GM18868 (cell line): ENCODE results near the gene FARSA.
A peak's percentile ranks its signal among the peaks of the same experiment; 100 is the strongest.
"Not testable (repeated sequence)": the region's sequence is repeated elsewhere in the genome, so short reads cannot be mapped to it uniquely, and the experiment has no call there.

Experiments
- ATAC-seq: cut with Tn5 transposase; IDR thresholded peaks from one replicate; pipeline ENCODE4 v1.9.1; 2021; ENCODE audit warnings: mild to moderate bottlenecking, moderate library complexity; ENCODE audit not compliant: unreplicated experiment

FARSA gene

DNA sequence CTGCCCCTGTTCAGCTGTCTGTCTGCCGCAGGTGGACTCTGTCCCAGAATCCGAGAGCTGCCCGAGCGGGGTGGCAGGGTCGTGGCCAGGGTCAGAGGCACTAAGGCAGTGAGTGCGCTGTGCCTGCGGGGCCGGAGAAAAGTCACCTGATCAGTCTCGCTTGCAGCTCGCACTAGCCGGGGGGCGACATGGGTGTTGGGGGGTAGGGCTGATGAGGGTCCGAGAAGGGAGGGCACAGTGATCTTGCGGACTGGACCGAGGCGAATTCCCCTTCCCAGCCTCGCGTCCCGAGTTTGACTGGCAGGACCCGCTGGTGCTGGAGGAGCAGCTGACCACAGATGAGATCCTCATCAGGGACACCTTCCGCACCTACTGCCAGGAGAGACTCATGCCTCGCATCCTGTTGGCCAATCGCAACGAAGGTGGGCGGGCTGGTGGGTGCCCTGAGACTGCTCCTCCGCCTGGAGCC, 41.9 kb downstream of the FARSA start:
- ATAC-seq = peak; percentile 3

DNA sequence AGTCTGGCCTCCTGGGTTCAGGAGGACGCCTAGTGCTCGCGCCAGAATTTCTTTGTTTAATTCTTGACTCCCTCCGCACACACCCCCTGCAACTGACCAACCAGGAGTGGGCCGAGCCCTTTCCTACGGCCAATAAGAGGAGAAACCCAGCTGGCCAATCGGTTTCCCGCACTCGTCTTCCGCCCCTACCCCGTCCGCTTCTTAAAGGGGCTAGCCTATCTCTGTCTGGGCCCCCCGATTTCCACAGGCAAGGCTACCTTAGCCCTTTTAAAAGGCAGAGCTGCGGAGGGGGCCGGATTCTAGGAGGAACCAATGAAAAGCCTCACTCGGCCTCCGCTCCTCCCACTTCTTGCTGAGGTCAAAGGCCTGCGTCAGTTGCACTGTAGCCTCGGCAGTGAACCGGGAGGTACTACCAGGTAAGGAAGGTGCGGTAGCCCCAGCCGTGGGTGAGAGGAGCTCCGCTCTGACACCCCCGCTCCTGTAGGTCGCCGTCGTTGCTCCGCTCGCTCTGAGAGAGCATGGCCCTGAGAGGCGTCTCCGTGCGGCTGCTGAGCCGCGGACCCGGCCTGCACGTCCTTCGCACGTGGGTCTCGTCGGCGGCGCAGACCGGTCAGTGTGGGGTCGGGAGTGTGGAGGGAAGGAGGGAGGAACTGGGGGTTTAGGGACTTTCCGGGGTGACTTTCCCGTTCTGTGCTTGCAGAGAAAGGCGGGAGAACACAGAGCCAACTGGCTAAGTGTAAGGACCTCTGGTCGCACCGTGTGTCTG, 42.5 kb downstream of the FARSA start, which contains the start of gene GCDH:
Gene GCDH (plus strand): TSS at position 374 of the 766 bp plus-strand sequence. CDS start 145 bp downstream, at position 519.
- peak; percentile 92 for ATAC-seq

DNA sequence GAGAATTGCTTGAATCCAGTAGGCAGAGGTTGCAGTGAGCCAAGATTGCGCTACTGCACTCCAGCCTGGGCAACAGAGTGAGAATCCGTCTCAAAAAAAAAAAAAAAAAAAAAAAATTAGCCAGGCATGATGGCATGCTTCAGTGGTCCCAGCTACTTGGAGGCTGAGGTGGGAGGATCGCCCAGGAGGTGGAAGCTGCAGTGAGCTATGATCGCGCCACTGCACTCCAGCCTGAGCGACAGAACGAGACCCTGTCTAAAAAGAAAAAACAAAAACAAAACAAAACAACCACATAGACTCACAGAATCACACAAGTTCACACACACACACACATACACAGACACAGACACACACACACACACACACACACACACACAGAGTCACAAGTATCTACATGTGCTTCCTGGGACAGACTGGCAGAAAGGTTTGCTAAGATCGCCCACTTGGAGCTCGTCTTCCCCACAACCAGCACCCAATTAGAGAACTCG, 43.2 kb downstream of the FARSA start:
- ATAC-seq = not testable (repeated sequence)

DNA sequence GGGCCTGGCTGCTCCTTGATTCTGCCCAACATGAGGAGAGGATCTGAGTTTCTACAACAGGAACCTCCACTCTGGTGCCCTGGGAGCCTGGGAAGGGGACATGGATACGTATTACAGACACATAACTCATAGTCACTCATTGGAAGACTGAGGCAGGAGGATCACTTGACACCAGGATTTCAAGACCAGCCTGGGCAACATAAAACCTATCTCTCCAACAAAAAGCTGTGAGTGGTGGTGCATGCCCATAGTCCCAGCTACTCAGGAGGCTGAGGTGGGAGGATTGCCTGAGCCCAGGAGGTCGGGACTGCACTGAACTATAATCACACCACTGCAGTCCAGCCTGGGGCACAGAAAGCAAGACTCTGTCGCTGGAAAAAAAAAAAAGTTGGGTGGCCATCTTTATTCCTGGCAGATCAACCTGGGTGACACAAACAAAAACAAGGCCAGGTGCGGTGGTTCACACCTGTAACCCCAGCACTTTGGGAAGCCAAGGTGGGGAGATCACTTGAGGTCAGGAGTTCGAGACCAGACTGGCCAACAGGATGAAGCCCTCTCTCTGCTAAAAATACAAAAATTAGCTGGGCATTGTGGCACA, 45.4 kb downstream of the FARSA start:
- no peak for ATAC-seq

DNA sequence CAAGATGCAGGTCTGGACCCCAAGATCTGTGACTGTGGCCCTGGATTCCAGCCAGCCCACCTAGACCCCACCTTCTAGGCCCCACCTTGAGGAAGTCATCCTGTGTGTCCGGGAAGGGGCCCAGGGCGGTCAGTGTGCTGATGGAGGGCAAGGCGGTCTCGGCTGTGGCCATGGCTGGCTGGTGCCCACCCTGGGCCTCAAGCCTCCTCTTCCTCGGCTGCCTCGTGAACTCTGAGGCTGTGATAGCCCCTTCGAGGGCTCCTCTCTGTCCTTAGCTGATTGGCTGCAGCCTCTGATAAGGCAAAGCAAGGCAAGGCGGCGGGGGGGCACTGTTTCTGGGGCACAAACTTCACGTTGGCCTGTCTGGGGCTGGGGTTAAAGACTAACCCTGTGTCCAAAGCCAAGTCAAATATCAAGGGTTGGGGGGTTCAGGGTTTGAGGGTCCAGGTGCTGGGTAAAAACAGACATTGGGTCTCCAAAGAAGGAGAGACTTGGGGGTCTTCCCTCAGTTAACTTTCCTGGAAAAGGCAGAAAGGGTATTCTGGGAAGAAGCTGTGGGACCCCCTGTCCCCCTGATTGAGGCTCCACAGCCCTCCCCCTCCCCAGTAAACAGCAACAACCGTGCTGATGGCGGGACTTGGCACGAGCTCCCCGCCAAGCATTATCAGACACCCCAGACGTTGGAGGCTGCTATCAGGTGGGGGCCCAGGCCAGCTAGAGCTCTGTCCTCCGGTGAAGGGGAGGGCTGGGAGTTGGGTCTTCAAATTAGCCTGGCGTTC, 46.4 kb downstream of the FARSA start, which contains the start of gene KLF1:
Gene KLF1 (minus strand): TSS at position 233 of the 779 bp plus-strand sequence. CDS start 61 bp downstream, at position 172.
- ATAC-seq = no peak

DNA sequence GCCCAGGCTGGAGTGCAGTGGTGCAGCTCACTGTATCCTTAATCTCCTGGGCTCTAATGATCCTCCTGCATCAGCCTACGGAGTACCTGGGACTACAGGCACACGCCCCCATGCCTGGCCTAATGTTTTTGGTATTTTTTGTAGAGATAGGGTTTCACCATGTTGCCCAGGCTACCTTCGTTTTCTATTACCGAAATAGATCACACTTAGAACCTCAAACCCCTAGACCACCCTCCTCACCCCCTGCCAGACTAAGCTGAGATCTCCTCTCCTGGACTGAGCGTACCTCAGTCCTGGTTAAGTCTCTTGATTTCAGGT, 46.9 kb downstream of the FARSA start:
- no peak for ATAC-seq

DNA sequence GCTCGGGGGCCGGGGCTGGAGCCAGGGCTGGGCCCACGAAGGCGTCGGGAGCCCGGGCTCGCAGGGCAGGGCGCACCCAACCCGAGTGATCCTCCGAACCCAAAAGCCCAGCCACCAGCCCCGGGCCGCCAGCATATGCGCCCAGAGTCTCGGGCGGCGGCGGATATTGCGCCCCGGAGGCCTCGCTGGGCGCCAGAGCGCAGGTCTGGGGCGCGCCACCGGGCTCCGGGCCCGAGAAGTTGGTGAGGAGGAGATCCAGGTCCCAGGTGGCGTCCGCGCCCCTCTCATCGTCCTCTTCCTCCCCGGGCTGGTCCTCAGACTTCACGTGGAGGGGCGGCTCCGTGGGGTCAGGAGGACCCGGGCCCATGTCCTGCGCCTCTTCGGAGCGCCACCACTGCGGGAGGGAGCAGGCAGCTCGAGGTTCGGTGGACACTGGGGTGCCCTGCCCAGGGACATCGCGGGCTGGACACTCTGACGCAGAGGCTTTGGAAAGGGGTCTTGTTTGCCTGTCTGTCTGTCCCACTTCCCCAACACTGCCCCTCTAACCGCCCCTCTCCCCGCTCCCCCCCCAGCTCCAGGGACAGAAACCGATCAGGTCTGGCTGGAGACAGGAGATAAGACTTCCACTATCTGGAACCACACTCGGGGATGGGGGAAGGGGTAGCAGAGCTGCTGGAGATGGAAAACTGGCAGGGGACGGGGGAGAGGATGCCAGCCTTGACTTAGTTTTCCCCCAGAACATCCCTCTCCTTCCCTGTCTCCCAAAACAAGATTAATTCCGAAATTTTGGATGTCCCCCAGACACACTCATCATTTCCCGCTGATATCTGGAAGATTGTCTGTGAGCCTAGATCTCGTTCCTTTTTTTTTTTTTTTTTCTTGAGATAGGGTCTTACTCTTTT, 47.5 kb downstream of the FARSA start:
- peak; percentile 9 for ATAC-seq

DNA sequence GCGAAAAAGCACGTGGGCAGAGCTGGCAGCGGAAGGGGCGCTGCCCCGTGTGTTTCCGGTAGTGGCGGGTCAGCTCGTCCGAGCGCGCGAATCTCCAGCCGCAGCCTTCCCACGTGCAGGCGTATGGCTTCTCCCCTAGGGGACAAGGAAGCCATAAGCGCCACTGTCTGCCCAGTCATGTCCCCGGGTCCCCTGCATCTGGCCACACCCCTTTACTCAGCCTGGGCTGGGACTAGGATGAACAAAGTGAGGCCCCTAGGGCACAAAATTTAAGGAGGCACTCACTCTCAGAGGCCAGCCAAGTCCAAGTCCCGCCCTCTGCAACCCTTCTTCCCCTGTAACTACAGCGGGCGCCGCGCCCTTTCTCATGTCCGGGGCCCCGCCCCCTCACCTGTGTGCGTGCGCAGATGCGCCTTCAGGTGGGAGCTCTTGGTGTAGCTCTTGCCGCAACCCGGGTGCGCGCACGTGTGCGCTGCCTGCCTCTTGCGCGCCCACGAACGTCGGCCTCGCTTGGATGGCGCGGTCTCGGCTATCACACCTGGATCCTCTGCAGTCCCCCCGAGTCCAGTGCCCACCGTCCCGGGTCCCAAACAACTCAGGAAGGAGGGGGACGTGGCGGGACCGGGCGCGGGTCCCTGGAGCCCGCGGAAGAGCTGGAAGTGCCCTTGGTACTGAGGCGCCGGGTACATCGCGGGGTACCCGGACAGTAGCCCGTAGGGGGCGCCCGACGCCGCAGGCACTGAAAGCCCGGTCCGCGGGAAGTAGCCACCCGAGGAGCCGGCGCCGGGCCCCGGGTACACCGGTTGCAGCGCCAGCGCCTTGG, 48.4 kb downstream of the FARSA start:
- peak; percentile 39 for ATAC-seq

DNA sequence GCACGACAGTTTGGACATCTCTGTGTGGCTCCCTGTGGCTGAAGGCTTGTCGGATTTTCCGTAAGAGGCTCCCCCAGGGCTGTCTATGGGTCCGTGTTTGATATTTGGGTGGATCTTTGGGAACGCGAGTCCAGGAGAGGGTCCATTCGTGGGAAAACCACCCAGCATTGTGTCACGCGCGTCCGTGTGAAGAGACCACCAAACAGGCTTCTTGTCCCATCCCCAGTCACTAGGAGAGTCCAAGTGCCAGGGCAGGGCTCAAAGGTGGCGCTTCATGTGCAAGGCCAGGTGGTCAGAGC, 48.9 kb downstream of the FARSA start:
- no peak for ATAC-seq

DNA sequence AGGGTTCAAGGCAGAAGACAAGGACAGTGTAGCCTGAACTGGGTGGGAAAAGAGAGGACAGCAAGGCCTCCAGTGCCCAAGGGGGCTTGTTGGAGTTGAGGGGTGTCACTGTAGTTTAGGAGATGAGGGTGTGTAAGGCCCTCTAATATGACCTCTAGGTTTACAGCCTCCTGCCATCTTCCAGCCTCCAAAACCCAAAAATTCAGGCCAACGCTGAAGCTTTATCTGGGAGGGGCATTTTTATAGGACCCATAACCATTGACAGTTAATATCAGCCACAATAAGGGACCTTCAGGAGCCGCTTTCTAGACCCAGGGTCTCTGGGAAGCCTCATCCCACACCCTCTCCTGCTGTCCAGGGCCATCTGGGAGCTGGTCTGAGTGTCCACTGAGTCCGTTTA, 49.3 kb downstream of the FARSA start:
- no peak for ATAC-seq

DNA sequence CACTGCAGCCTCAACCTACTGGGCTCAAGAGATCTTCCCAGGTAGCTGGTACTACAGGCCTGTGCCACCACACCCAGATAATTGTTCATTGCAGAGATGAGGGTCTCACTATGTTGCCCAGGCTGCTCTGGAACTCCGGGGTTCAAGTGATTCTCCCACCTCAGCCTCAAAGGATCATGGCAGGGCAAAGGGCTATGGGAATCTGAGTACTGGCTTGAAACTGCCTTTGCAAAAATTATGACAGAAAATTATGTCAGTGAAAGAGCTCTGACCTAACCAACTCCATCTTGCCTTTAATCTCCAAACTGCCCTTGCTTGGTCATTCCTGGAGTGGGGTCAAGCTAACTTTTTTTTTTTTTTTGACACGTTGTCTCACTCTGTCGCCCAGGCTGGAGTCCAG, 50.9 kb downstream of the FARSA start:
- no peak for ATAC-seq

DNA sequence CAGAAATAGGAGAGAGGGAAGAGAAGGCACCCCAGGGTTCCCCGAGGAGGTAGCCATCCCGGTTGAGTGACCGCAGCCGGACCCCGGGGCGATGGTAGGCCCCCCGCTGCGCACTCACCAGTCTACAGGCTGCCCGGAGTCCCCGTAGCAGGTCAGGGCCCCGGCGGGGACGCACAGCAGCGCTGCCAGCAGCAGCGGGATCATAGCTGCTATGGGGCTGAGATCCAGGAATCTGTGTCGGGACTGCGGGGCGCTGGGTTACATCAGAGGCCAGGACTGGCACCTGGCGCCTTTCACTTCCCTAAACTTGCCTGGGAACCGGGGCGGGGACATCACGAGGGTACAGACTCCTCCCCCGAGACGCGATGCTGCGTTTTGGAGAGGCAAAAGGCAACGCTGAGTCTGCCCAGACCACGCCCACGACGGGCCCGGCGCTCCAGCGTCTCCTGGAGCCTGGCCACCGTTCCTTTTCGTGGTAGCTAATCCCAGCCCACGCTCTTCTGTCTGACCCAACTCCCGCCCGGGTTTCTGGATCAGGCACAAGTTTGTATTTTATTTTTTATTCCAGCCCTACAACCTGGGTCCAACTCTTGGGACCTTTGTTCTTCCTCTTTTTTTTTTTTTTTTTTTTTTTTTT, 52.2 kb downstream of the FARSA start, which contains the start of gene DNASE2:
Gene DNASE2 (minus strand): TSS at position 278 of the 637 bp plus-strand sequence. CDS start 74 bp downstream, at position 204.
- ATAC-seq = peak; percentile 82

DNA sequence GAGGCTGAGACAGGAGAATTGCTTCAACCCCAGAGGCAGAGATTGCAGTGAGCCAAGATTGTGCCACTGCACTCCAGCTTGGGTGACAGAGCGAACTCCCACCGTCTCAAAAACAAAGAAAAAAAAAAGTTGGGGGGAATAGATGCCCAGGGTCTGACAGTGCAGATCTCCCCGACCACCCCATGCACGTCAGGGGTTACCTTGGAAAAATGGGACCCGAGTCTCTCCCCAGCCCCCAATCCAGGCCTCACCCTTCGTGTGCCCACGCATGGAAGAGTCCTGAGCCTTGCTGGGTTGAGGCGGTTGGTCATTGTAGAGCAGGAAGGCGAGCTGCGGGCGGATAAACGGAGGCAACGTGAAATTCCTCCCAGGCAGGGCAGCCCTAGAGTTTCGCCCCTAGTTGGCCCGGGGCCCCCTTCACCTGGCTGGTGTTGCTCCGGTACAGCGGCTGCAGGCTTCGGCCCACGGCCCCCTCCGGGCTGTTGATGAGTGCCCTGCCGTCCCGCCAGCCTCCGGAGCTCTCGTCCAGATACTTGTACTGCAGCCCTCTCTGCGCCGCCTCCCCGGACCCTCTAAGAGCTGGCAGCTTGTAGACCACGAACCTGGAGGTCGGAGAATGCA, 52.9 kb downstream of the FARSA start:
- ATAC-seq = no peak

DNA sequence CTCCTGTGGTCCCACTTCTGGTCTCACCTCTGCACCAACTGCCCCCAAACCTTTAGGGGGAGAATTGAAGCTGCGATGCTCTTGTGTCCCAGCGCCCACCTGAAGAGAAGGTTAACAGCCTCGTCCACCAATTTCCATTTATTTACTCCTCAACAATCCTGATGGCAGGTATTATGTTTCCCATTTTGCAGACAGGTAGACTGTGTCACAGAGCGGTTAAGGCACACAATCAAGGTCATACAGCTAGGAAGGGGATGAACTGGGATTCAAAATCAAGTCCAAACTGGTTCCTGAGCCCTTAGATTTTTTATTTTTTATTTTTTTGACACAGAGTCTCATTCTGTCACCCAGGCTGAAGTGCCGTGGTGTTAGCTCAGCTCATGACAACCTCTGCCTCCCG, 58.4 kb downstream of the FARSA start:
- no peak for ATAC-seq

DNA sequence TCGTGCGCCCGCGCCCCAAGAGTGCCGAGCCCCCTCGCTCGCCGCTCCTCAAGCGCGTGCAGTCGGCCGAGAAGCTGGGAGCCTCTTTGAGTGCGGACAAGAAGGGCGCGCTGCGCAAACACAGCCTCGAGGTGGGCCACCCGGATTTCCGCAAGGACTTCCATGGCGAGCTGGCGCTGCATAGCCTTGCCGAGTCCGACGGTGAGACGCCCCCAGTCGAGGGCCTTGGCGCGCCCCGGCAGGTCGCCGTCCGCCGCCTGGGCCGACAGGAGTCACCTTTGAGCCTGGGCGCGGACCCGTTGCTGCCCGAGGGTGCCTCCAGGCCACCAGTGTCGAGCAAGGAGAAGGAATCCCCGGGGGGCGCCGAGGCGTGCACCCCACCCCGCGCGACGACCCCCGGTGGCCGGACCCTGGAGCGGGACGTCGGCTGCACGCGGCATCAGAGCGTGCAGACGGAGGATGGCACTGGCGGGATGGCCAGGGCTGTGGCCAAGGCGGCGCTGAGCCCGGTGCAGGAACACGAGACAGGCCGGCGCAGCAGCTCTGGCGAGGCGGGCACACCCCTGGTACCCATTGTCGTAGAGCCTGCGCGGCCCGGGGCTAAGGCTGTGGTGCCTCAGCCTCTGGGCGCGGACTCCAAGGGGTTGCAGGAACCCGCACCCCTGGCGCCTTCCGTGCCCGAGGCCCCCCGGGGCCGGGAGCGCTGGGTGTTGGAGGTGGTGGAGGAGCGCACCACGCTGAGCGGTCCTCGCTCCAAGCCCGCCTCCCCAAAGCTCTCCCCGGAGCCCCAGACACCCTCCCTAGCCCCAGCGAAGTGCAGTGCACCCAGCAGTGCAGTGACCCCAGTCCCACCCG, 59.4 kb downstream of the FARSA start:
- ATAC-seq = no peak

DNA sequence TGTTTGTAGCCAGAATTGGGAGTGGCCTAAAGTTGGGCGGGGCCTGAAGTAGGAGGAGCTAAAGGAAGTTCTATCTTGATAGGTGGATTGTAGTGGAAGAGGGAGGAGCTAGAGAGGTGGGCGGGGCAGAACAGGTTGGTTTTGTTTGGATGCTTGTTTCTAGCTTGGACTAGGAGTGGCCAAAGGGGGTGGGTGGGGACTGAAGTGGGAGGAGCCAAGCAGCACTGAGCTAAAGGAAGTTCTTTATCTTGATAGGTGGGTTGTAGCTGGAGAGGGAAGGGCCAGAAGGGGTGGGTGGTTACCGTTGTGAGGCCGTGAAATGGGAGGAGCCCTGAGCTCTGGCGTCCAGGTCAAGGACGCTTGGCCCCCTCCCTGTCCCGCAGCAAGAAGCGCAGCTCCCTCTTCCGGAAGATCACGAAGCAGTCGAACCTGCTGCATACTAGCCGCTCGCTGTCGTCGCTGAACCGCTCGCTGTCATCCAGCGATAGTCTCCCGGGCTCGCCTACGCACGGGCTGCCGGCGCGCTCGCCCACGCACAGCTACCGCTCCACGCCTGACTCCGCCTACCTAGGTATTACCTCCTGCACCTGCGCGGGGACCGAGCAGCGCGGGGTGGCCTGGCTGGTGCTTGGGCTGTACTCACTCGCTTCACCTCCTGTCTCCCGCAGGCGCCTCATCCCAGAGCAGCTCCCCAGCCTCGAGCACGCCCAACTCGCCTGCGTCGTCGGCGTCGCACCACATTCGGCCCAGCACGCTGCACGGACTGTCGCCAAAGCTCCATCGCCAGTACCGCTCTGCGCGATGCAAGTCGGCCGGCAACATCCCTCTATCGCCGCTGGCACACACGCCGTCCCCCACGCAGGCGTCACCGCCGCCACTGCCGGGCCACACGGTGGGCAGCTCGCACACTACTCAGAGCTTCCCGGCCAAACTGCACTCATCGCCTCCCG, 60.3 kb downstream of the FARSA start:
- ATAC-seq = no peak
